Calu3 (cell line): ENCODE results near the gene ARSG. TPM values are rescaled to one million over a fixed set of nuclear protein-coding genes. Genes with fewer than 3 reads are reported as not detected.

Experiments used
- BruUV-seq: library from RNA; stranded (reverse); fragments of 400-500 nt; replicated peaks from 2 replicates; lab custom pipeline; 2021; lab: Mats Ljungman, UMichigan
- CTCF ChIA-PET: fragments of 300-600 bp; sonication (Branson Sonifier 250); formaldehyde crosslinking; loops from one replicate; lab custom pipeline; 2022; ENCODE audit warnings: antibody characterized with exemption; lab: Charles Lee
- DNase-seq: peaks from one replicate; pipeline ENCODE4 v3.0.0; 2022
- H3K27ac Mint-ChIP-seq: one replicate; pipeline ENCODE4 v1.8.0; 2022; ENCODE audit warnings: mixed read lengths; ENCODE audit not compliant: unreplicated experiment
- H3K27me3 Mint-ChIP-seq: one replicate; pipeline ENCODE4 v1.8.0; 2022; ENCODE audit warnings: mixed read lengths; ENCODE audit not compliant: unreplicated experiment
- H3K36me3 Mint-ChIP-seq: one replicate; pipeline ENCODE4 v1.8.0; 2022; ENCODE audit warnings: mild to moderate bottlenecking, moderate library complexity, mixed read lengths; ENCODE audit not compliant: insufficient read depth, unreplicated experiment
- H3K4me1 Mint-ChIP-seq: one replicate; pipeline ENCODE4 v1.8.0; 2022; ENCODE audit warnings: mild to moderate bottlenecking, low read depth, mixed read lengths; ENCODE audit not compliant: unreplicated experiment
- H3K4me3 Mint-ChIP-seq: one replicate; pipeline ENCODE4 v1.8.0; 2022; ENCODE audit warnings: mild to moderate bottlenecking, low read depth, moderate library complexity, mixed read lengths; ENCODE audit not compliant: unreplicated experiment
- H3K9me3 Mint-ChIP-seq: one replicate; pipeline ENCODE4 v1.8.0; 2022; ENCODE audit warnings: low read depth, mixed read lengths; ENCODE audit not compliant: unreplicated experiment
- CTCF ChIP-seq: fragments of 200-600 bp; IDR thresholded peaks from one replicate; pipeline ENCODE4 v1.8.0; 2022; ENCODE audit warnings: antibody characterized with exemption; ENCODE audit not compliant: unreplicated experiment
- intact Hi-C: fragments of 100-400 bp; cut with micrococcal nuclease; formaldehyde crosslinking; loops from one replicate; pipeline ENCODE4 v1.10.0; 2022; ENCODE audit not compliant: unreplicated experiment
- total RNA-seq: library from RNA; stranded (reverse); gene quantifications from 2 replicates; pipeline ENCODE4 v1.2.3, GENCODE V29; 2022

Gene ARSG
- total RNA-seq, 1 experiment from 2014 or later, result 1.4 TPM

- H3K27me3 Mint-ChIP-seq, result peaks cover 21% of the 10 kb centered on the region
- intact Hi-C loops, result no loop called here
- no peaks in the 10 kb centered on the region for H3K36me3 Mint-ChIP-seq
- no peaks in the 10 kb centered on the region for H3K4me1 Mint-ChIP-seq
- no peaks in the 10 kb centered on the region for H3K9me3 Mint-ChIP-seq
- no peak overlapping the region for H3K4me3 Mint-ChIP-seq
- no peak for TF ChIP-seq CTCF
- no peak for DNase-seq
- CTCF ChIA-PET, result interaction anchor here (0.8 kb wide), 1 partner anchor 9 kb away, joined by 3 read pairs; no protein-coding TSS in a partner anchor
- BruUV-seq, result no TSS peak
- H3K27ac Mint-ChIP-seq, result no peak overlapping the region
Measured at GRCh38 chr17:68301438-68301959, 10.2 kb downstream of the ARSG start.

GRCh38 chr17:68302066-68302564 is 10.8 kb downstream of the ARSG start:
- CTCF ChIA-PET, result interaction anchor here (0.8 kb wide), 1 partner anchor 10 kb away, joined by 3 read pairs; no protein-coding TSS in a partner anchor
- TF ChIP-seq CTCF, result no peak
- Mint-ChIP-seq H3K27ac (no peak overlapping the region), H3K36me3 (no peaks in the 10 kb centered on the region), H3K27me3 (peaks cover 15% of the 10 kb centered on the region), H3K4me1 (no peaks in the 10 kb centered on the region), H3K4me3 (no peak overlapping the region), H3K9me3 (no peaks in the 10 kb centered on the region)
- intact Hi-C loops, result no loop called here
- no TSS peak for BruUV-seq
- no peak for DNase-seq

GRCh38 chr17:68302666-68303065 is 11.4 kb downstream of the ARSG start:
- Mint-ChIP-seq H3K27me3 (peaks cover 13% of the 10 kb centered on the region), H3K9me3 (no peaks in the 10 kb centered on the region), H3K36me3 (no peaks in the 10 kb centered on the region), H3K4me3 (no peak overlapping the region), H3K27ac (no peak overlapping the region), H3K4me1 (no peaks in the 10 kb centered on the region)
- no peak for TF ChIP-seq CTCF
- BruUV-seq, result no TSS peak
- CTCF ChIA-PET, result interaction anchor here (0.8 kb wide), 1 partner anchor 11 kb away, joined by 3 read pairs; no protein-coding TSS in a partner anchor
- intact Hi-C loops, result no loop called here
- DNase-seq, result no peak

GRCh38 chr17:68304706-68305105 is 13.4 kb downstream of the ARSG start:
- TF ChIP-seq CTCF, result no peak
- peaks cover 13% of the 10 kb centered on the region for H3K27me3 Mint-ChIP-seq
- intact Hi-C loops, result no loop called here
- no peak overlapping the region for H3K27ac Mint-ChIP-seq
- no peak for DNase-seq
- H3K4me1 Mint-ChIP-seq, result no peaks in the 10 kb centered on the region
- H3K36me3 Mint-ChIP-seq, result no peaks in the 10 kb centered on the region
- no peaks in the 10 kb centered on the region for H3K9me3 Mint-ChIP-seq
- CTCF ChIA-PET, result interaction anchor here (0.8 kb wide), 1 partner anchor 94 kb away, joined by 3 read pairs; no protein-coding TSS in a partner anchor
- no peak overlapping the region for H3K4me3 Mint-ChIP-seq
- no TSS peak for BruUV-seq
